Memory B cell (primary cell): ENCODE results near the gene DNAJB9.

Source experiments
- ATAC-seq: fragments of 150-1000 bp; cut with Tn5 transposase; 2 replicates; pipeline ENCODE4 v1.10.0; 2021; ENCODE audit warnings: low read depth, mild to moderate bottlenecking, moderate library complexity
- DNase-seq, 2 donors: peaks; one replicate each; pipeline ENCODE4 v3.0.0; 2022; ENCODE audit warnings: low spot score in 2 of 2
- H3K27ac Mint-ChIP-seq: one replicate; pipeline ENCODE4 v1.8.0; 2022; ENCODE audit warnings: mild to moderate bottlenecking, moderate library complexity, mixed read lengths
- H3K27me3 Mint-ChIP-seq: one replicate; pipeline ENCODE4 v1.8.0; 2022; ENCODE audit warnings: mixed read lengths
- H3K36me3 Mint-ChIP-seq: one replicate; pipeline ENCODE4 v1.8.0; 2022; ENCODE audit warnings: mild to moderate bottlenecking, mixed read lengths
- H3K4me1 Mint-ChIP-seq: one replicate; pipeline ENCODE4 v1.8.0; 2022; ENCODE audit warnings: mixed read lengths
- H3K4me3 Mint-ChIP-seq: one replicate; pipeline ENCODE4 v1.8.0; 2022; ENCODE audit warnings: mild to moderate bottlenecking, moderate library complexity, mixed read lengths
- H3K9me3 Mint-ChIP-seq: one replicate; pipeline ENCODE4 v1.8.0; 2022; ENCODE audit warnings: mixed read lengths

Gene DNAJB9

GRCh38 chr7:108581655-108582491 lies 12.2 kb downstream of the DNAJB9 start:
- no peak for ATAC-seq
- Mint-ChIP-seq H3K9me3 (peaks cover 2% of the 10 kb centered on the region), H3K36me3 (peaks cover 10% of the 10 kb centered on the region), H3K27me3 (peaks cover 1% of the 10 kb centered on the region), H3K4me3 (no peak overlapping the region), H3K27ac (no peak overlapping the region), H3K4me1 (peaks cover 1% of the 10 kb centered on the region)
- DNase-seq: no peak

DNA sequence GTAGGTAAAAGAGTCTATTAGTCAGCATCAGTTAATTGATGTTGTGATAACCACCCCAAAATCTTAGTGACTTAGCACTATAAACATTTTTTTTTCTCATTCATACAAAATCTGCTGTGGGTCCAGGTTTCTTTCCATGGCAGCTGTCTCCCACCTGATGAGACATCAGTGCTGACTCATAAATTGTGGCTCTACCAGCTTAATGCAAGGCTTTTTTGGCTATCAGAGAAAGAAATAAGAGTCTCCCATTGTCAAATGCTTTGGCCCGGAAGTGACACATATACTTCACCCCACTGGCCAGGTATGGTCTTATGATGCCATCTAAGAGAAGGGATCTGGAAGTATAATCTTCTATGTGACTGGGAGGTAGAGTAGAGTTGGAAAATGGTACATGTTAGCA lies 14.5 kb downstream of the DNAJB9 start:
- Mint-ChIP-seq H3K4me1 (no peaks in the 10 kb centered on the region), H3K36me3 (peaks cover 5% of the 10 kb centered on the region), H3K27me3 (peaks cover 3% of the 10 kb centered on the region), H3K4me3 (no peak overlapping the region), H3K27ac (no peak overlapping the region), H3K9me3 (no peaks in the 10 kb centered on the region)
- no peak for ATAC-seq
- DNase-seq: no peak

DNA sequence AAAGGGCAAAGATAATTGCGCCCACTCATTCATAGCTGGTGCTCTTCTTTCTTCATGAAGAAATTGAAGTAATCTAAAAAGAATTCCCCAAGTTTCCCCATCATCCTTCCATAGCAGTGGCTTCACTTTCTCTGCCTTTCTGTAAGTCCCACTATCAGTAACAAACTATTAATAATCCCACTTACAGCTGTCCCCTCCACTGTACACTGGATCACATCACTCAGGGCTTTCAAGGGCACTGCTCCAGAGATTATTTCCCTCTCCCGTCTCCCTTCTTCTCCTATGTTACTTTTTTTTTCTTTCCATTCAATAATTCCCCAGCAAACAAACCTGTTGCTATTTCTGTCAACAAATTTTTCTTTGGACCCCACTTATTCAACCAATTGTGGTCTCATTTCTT lies 16.2 kb downstream of the DNAJB9 start:
- no peaks in the 10 kb centered on the region for H3K9me3 Mint-ChIP-seq
- ATAC-seq (no peak), DNase-seq (no peak)
- H3K4me3 Mint-ChIP-seq: no peak overlapping the region
- no peak overlapping the region for H3K27ac Mint-ChIP-seq
- H3K36me3 Mint-ChIP-seq: no peaks in the 10 kb centered on the region
- peaks cover 4% of the 10 kb centered on the region for H3K27me3 Mint-ChIP-seq
- no peaks in the 10 kb centered on the region for H3K4me1 Mint-ChIP-seq

DNA sequence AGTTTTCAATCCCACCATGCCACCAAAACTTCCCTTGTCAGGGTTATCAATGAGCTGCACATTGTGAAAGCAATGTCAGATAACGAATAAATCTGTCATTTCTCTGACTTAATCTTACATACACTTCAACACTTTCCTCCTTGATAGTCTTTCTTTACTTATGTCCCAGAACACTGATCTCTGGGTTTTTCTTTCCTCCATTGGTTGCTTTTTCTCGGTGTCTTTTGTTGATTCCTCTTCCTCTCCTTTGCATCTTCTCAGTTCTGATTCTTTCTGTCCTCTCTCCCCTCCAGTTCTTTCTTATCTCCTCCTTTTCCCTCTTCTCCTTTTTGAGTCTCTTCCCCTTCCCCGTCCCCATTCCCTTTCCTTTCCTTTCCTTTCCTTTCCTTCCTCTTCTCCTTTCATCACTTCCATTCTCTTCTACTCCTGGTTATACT lies 16.6 kb downstream of the DNAJB9 start:
- Mint-ChIP-seq H3K9me3 (no peaks in the 10 kb centered on the region), H3K4me3 (no peak overlapping the region), H3K27ac (no peak overlapping the region), H3K4me1 (no peaks in the 10 kb centered on the region), H3K36me3 (no peaks in the 10 kb centered on the region), H3K27me3 (peaks cover 4% of the 10 kb centered on the region)
- ATAC-seq (no peak), DNase-seq (no peak)

GRCh38 chr7:108589199-108589598 lies 19.5 kb downstream of the DNAJB9 start:
- H3K4me3 Mint-ChIP-seq: no peak overlapping the region
- H3K27me3 Mint-ChIP-seq: peaks cover 4% of the 10 kb centered on the region
- no peaks in the 10 kb centered on the region for H3K36me3 Mint-ChIP-seq
- H3K9me3 Mint-ChIP-seq: no peaks in the 10 kb centered on the region
- no peak overlapping the region for H3K27ac Mint-ChIP-seq
- no peak for DNase-seq
- no peak for ATAC-seq
- H3K4me1 Mint-ChIP-seq: no peaks in the 10 kb centered on the region

DNA sequence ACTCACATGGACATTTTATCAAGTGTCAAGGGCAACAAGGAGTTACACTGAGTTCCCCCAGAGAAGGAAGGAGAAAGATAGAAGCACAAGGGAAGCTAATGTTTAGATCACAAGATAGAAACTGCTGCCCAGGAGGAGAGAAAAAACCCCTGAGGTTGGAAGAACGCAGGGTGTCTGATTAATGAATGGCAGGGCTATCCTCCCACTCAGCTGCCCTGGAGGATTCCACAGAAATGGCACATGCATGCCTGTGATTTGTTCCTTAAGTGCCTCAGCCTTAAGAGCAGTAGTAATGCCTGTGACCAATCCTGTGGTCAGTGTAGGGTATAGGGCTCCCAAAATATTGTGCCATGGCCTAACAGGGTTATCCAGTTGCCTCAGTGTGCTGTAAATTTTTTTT lies 20.2 kb downstream of the DNAJB9 start:
- DNase-seq (no peak), ATAC-seq (no peak)
- Mint-ChIP-seq H3K9me3 (no peaks in the 10 kb centered on the region), H3K4me3 (no peak overlapping the region), H3K4me1 (no peaks in the 10 kb centered on the region), H3K27ac (no peak overlapping the region), H3K36me3 (no peaks in the 10 kb centered on the region), H3K27me3 (peaks cover 4% of the 10 kb centered on the region)

DNA sequence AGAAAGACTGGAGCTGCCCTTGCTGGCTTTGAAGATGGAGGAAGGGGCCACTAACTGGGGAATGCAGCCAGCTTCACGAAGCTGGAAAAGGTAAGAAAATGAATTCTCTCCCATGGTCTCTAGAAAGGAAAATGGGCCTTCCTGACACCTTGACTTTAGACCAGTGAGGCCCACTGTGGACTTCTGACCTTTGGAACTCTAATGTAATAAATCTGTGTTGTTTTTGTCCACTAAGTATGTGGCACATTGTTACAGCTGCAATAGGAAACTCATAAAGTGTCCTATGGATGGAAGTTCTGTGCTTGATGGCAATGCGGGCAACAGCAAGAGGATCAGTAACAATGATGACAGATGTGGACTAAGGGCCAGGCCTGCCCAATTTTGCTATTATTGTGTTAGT lies 20.9 kb downstream of the DNAJB9 start:
- Mint-ChIP-seq H3K4me3 (no peak overlapping the region), H3K36me3 (no peaks in the 10 kb centered on the region), H3K9me3 (no peaks in the 10 kb centered on the region), H3K4me1 (no peaks in the 10 kb centered on the region), H3K27me3 (peaks cover 4% of the 10 kb centered on the region), H3K27ac (no peak overlapping the region)
- no peak for ATAC-seq
- DNase-seq: no peak

- DNase-seq (no peak), ATAC-seq (no peak)
- peaks cover 1% of the 10 kb centered on the region for H3K27me3 Mint-ChIP-seq
- no peak overlapping the region for H3K27ac Mint-ChIP-seq
- H3K4me3 Mint-ChIP-seq: no peak overlapping the region
- H3K4me1 Mint-ChIP-seq: no peaks in the 10 kb centered on the region
- no peaks in the 10 kb centered on the region for H3K9me3 Mint-ChIP-seq
- H3K36me3 Mint-ChIP-seq: no peaks in the 10 kb centered on the region
Observed at GRCh38 chr7:108592646-108593201, 23.1 kb downstream of the DNAJB9 start.

GRCh38 chr7:108596560-108596959 lies 26.9 kb downstream of the DNAJB9 start:
- DNase-seq: no peak
- H3K9me3 Mint-ChIP-seq: no peaks in the 10 kb centered on the region
- peaks cover 12% of the 10 kb centered on the region for H3K27me3 Mint-ChIP-seq
- H3K4me3 Mint-ChIP-seq: no peak overlapping the region
- peaks cover 1% of the 10 kb centered on the region for H3K36me3 Mint-ChIP-seq
- ATAC-seq: no peak
- H3K4me1 Mint-ChIP-seq: no peaks in the 10 kb centered on the region
- H3K27ac Mint-ChIP-seq: no peak overlapping the region

- no peaks in the 10 kb centered on the region for H3K9me3 Mint-ChIP-seq
- ATAC-seq: no peak
- no peak overlapping the region for H3K27ac Mint-ChIP-seq
- H3K36me3 Mint-ChIP-seq: peaks cover 1% of the 10 kb centered on the region
- H3K4me1 Mint-ChIP-seq: peaks cover 2% of the 10 kb centered on the region
- no peak overlapping the region for H3K4me3 Mint-ChIP-seq
- H3K27me3 Mint-ChIP-seq: peaks cover 12% of the 10 kb centered on the region
- DNase-seq: no peak
Observed at GRCh38 chr7:108598153-108598552, 28.5 kb downstream of the DNAJB9 start.

DNA sequence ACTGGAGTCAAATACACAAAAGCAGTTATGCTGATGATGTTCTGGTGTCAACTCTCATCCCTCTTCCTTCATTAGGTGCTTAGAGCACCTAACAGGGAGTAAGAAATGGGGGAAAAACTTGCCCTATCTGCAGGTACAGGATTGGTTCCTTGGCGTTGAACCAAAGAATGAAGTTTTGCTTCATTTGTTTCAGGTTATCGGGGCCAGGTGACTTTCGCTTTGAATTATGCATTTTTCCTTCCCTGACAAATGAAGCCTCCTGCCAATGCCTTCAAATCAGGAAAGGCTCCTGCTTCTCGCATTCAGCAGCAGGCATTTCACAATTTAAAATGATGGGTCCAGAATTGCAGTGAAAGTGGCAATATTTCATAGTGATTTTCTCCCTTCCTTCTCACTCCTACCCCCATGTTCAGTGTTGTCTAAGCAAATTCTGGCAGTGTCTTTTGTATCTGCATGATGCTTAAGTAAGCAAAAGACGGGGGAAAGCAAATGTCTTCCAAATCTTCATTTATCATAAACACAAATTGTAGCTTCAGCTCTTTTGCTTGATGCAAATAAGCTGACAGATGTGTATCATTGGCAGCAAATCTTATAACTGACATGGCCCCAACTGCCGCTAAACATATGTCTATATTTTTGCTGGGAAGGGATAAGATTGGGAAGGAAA lies 29.4 kb downstream of the DNAJB9 start:
- Mint-ChIP-seq H3K9me3 (no peaks in the 10 kb centered on the region), H3K36me3 (peaks cover 1% of the 10 kb centered on the region), H3K4me3 (no peak overlapping the region), H3K27ac (no peak overlapping the region), H3K27me3 (peaks cover 12% of the 10 kb centered on the region), H3K4me1 (peaks cover 3% of the 10 kb centered on the region)
- ATAC-seq (no peak), DNase-seq (no peak)

- peaks cover 12% of the 10 kb centered on the region for H3K27me3 Mint-ChIP-seq
- no peaks in the 10 kb centered on the region for H3K9me3 Mint-ChIP-seq
- H3K36me3 Mint-ChIP-seq: peaks cover 1% of the 10 kb centered on the region
- H3K27ac Mint-ChIP-seq: no peak overlapping the region
- ATAC-seq (no peak), DNase-seq (no peak)
- no peak overlapping the region for H3K4me3 Mint-ChIP-seq
- H3K4me1 Mint-ChIP-seq: peaks cover 3% of the 10 kb centered on the region
Observed at GRCh38 chr7:108600399-108600798, 30.7 kb downstream of the DNAJB9 start.

DNA sequence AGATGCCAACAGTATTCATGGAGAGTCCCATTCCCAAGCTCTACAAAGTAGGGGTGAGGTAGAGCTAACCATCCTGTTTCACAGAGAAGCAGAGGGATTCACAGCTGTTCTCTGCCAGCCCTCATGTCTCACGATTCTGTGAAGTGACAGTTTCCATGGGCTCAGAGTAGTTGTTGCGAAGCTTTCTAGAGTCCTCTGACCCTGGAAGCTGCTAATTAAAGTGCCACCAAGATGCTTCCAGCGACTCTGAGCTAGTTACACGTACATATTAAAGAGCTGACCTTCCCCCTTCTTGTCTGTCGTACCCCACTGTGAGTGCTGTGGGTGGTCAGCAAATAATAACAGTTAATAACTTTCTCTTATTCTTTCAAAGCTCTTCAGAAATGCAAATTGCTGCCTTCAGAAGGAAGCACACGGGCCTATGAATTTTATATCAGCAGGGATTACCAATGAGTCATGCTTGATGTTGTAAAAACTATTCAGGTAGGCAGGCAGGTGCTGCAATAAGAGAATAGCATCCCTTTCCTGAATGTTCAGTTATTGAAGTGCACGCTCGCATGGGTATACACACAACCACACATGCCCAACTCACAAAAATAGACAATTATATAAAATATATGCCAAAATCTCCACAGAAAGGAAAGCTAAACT lies 34.1 kb downstream of the DNAJB9 start:
- H3K27ac Mint-ChIP-seq: no peak overlapping the region
- no peak for ATAC-seq
- H3K36me3 Mint-ChIP-seq: no peaks in the 10 kb centered on the region
- H3K27me3 Mint-ChIP-seq: peaks cover 6% of the 10 kb centered on the region
- H3K4me3 Mint-ChIP-seq: no peak overlapping the region
- no peak for DNase-seq
- peaks cover 3% of the 10 kb centered on the region for H3K4me1 Mint-ChIP-seq
- no peaks in the 10 kb centered on the region for H3K9me3 Mint-ChIP-seq
